ENCODE results near the gene EFCAB8. TPM values are rescaled to one million over a fixed set of nuclear protein-coding genes. Genes with fewer than 3 reads are reported as not detected.

Gene EFCAB8
- total RNA-seq, 1 experiment from 2014 or later = not detected

GRCh38 chr20:32980131-32980941, 121.6 kb downstream of the EFCAB8 start:
- H3K4me3 ChIP-seq (ENCODE audit: low read length) = no peak overlapping the region
- CTCF ChIA-PET = no interaction called here
- no peak overlapping the region for H2AFZ ChIP-seq (ENCODE audit: low read length)

GRCh38 chr20:32980990-32981389, 122.3 kb downstream of the EFCAB8 start:
- DNase-seq = no peak
- Histone ChIP-seq H3K36me3 (ENCODE audit: low read depth, low read length) (no peaks in the 10 kb centered on the region), H3K9ac (ENCODE audit: low read length) (no peak overlapping the region), H3K27me3 (ENCODE audit: low read length) (peaks cover 48% of the 10 kb centered on the region), H3K79me2 (ENCODE audit: low read length) (no peaks in the 10 kb centered on the region), H3K4me1 (ENCODE audit: insufficient read depth, low read length) (no peaks in the 10 kb centered on the region), H3K4me2 (ENCODE audit: low read length) (no peak overlapping the region), H3K27ac (ENCODE audit: low read length) (no peak overlapping the region), H4K20me1 (ENCODE audit: low read length) (no peaks in the 10 kb centered on the region), H3K9me2 (replicated peaks; ENCODE audit: low read length) (no peaks in the 10 kb centered on the region), H2AFZ (ENCODE audit: low read length) (no peak overlapping the region), H3K4me3 (ENCODE audit: low read length) (no peak overlapping the region), H3F3A (ENCODE audit: low read length, unreplicated experiment) (no peaks in the 10 kb centered on the region), H3K9me3 (ENCODE audit: low read length) (no peaks in the 10 kb centered on the region)
- ChIA-PET CTCF (no interaction called here), POLR2A (ENCODE audit: unreplicated experiment) (interaction anchor here (0.7 kb wide), 1 partner anchor 24 kb away, joined by 3 read pairs; no protein-coding TSS in a partner anchor)
- ATAC-seq = no peak
- intact Hi-C loops (cut with micrococcal nuclease) = no loop called here
- BruUV-seq (replicated peaks) = no TSS peak
- TF ChIP-seq EZH2 (IDR thresholded peaks at IDR 0.05; ENCODE audit: low read length, unreplicated experiment) (no peak), EZH2phosphoT487 (IDR thresholded peaks at IDR 0.05; ENCODE audit: borderline replicate concordance, low read length) (no peak)

More at GRCh38 chr20:32980131-32980941, 121.6 kb downstream of the EFCAB8 start:
- Histone ChIP-seq H3F3A (ENCODE audit: low read length, unreplicated experiment) (no peaks in the 10 kb centered on the region), H4K20me1 (ENCODE audit: low read length) (no peaks in the 10 kb centered on the region), H3K9me2 (replicated peaks; ENCODE audit: low read length) (no peaks in the 10 kb centered on the region), H3K27ac (ENCODE audit: low read length) (no peak overlapping the region), H3K9ac (ENCODE audit: low read length) (no peak overlapping the region), H3K9me3 (ENCODE audit: low read length) (no peaks in the 10 kb centered on the region), H3K79me2 (ENCODE audit: low read length) (no peaks in the 10 kb centered on the region), H3K4me2 (ENCODE audit: low read length) (no peak overlapping the region), H3K36me3 (ENCODE audit: low read depth, low read length) (no peaks in the 10 kb centered on the region), H3K27me3 (ENCODE audit: low read length) (peaks cover 52% of the 10 kb centered on the region), H3K4me1 (ENCODE audit: insufficient read depth, low read length) (no peaks in the 10 kb centered on the region)
- ATAC-seq (no peak), DNase-seq (no peak)
- intact Hi-C loops (cut with micrococcal nuclease) = no loop called here
- POLR2A ChIA-PET (ENCODE audit: unreplicated experiment) = interaction anchor here (0.7 kb wide), 1 partner anchor 24 kb away, joined by 3 read pairs; no protein-coding TSS in a partner anchor
- no TSS peak for BruUV-seq (replicated peaks)
- TF ChIP-seq CTCF (conservative IDR thresholded peaks at IDR 0.05; ENCODE audit: low read depth, low read length) = no peak
- no peak for TF ChIP-seq EZH2 (IDR thresholded peaks at IDR 0.05; ENCODE audit: low read length, unreplicated experiment)

GRCh38 chr20:32982617-32983458, 124.1 kb downstream of the EFCAB8 start:
- intact Hi-C loops (cut with micrococcal nuclease) = no loop called here

More at GRCh38 chr20:32982617-32983458, 124.1 kb downstream of the EFCAB8 start:
- DNase-seq (no peak), ATAC-seq (no peak)
- Histone ChIP-seq H3K27ac (ENCODE audit: low read length) (no peak overlapping the region), H3K9ac (ENCODE audit: low read length) (no peak overlapping the region), H3K79me2 (ENCODE audit: low read length) (no peaks in the 10 kb centered on the region), H3K9me2 (replicated peaks; ENCODE audit: low read length) (no peaks in the 10 kb centered on the region), H3K4me3 (ENCODE audit: low read length) (no peak overlapping the region), H4K20me1 (ENCODE audit: low read length) (no peaks in the 10 kb centered on the region), H3K36me3 (ENCODE audit: low read depth, low read length) (no peaks in the 10 kb centered on the region), H3K4me2 (ENCODE audit: low read length) (no peak overlapping the region), H3K9me3 (ENCODE audit: low read length) (no peaks in the 10 kb centered on the region), H2AFZ (ENCODE audit: low read length) (no peak overlapping the region), H3K27me3 (ENCODE audit: low read length) (peaks cover 30% of the 10 kb centered on the region), H3F3A (ENCODE audit: low read length, unreplicated experiment) (no peaks in the 10 kb centered on the region), H3K4me1 (ENCODE audit: insufficient read depth, low read length) (no peaks in the 10 kb centered on the region)
- BruUV-seq (replicated peaks) = no TSS peak
- POLR2A ChIA-PET (ENCODE audit: unreplicated experiment) = no interaction called here
- TF ChIP-seq EZH2phosphoT487 (IDR thresholded peaks at IDR 0.05; ENCODE audit: borderline replicate concordance, low read length) (no peak), EZH2 (IDR thresholded peaks at IDR 0.05; ENCODE audit: low read length, unreplicated experiment) (no peak), CTCF (conservative IDR thresholded peaks at IDR 0.05; ENCODE audit: low read depth, low read length) (no peak)
- CTCF ChIA-PET = no interaction called here
